GM19025 (cell line): Measurements from ENCODE around the gene ABI3BP.

ENCODE experiments used
- ATAC-seq: cut with Tn5 transposase; IDR thresholded peaks from one replicate; pipeline ENCODE4 v1.9.1; 2021; ENCODE audit warnings: mild to moderate bottlenecking, low read depth, moderate library complexity; ENCODE audit not compliant: unreplicated experiment

The ABI3BP gene

DNA sequence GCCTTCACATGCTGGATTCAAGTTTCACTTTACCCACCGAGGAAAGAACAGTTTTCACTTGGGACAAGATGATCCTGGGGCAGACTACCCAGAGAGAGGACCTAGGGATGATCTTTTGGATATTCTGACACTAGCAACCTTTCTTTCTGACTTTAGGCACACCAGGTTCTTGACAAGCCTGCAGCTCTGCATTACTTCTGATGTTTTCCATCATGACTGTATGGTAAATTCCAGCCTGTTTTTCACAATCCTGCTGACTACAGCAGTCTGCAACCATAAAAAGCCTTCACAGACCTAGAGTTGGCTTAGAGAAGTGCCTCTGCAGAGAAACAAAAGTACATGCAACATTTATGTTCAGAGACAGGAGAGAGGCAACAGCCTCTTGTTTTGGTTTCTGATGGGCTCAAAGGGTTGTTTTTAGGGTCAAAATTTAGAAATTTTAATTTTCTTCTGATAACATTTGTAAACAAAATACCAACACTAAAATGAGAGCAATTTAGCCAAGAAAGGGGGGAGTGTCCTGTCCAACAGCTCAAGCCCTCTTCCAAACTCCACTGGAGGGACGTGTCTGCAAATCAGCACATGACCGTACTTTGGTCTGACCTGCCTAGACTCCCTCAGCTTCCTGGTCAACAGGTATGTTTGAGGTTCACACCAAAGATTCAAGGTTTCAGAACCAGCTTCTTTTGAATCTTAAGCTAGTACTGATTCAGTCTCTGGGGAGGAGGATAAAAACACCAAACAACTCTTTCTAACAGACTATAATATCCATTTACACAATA is 799 bp downstream of the ABI3BP start:
- ATAC-seq, result no peak

DNA sequence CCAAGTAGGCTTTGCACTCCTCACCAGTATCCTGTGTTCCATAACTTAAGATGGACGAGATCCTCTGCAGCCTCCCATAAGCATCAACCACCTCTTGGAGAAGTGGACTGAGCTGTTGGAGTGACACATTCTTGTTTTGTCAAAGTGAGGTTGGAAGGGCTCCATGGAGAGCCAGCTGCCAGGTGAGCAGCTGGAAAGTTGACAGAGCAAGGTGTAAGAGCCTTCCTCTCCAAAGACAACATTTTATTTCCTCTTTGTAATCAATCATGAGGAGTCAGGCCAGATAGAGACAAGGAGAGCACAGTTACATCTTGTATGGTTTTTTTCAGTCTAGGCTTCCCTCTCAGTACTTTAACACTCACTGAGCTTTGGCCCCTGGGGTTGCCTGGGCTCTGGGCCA is 5.1 kb downstream of the ABI3BP start:
- no peak for ATAC-seq

DNA sequence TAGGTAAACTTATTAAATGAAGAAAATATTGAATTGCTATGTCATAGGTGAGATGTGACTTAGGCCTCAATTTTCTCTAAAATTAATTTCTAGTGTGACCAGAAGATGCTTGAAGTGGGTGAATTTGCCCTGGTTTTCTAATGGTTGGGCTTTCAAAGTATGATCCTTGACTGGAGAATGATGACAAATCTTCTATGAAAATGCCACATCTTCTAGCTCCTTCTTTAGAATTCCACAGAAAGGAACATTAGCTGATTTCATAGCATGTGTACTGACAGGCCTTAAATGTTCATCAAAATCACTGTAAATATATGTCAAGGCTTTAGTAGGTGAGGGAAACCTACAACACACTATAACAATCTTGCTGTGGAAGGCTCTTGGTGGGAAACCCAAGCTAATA is 8.9 kb downstream of the ABI3BP start:
- no peak for ATAC-seq

DNA sequence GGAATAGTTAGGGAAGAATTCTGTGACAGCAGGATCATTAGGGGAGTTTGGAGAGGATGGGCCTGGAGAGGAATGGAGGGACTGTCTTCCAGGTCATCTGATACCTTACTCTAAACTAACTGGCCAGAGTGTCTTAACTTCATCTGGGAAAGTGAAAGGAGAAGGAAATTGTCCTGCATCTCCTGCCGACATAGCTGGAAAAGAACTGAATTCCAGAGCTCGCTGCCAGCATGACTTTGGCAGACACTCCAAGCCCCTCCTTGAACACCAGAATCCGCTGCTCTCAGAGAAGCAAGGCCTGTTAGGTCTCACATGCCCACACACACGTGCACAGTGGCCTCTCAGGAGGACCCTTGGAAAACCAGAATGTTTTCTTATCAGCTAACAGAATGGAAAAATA is 10.5 kb downstream of the ABI3BP start:
- ATAC-seq, result no peak

DNA sequence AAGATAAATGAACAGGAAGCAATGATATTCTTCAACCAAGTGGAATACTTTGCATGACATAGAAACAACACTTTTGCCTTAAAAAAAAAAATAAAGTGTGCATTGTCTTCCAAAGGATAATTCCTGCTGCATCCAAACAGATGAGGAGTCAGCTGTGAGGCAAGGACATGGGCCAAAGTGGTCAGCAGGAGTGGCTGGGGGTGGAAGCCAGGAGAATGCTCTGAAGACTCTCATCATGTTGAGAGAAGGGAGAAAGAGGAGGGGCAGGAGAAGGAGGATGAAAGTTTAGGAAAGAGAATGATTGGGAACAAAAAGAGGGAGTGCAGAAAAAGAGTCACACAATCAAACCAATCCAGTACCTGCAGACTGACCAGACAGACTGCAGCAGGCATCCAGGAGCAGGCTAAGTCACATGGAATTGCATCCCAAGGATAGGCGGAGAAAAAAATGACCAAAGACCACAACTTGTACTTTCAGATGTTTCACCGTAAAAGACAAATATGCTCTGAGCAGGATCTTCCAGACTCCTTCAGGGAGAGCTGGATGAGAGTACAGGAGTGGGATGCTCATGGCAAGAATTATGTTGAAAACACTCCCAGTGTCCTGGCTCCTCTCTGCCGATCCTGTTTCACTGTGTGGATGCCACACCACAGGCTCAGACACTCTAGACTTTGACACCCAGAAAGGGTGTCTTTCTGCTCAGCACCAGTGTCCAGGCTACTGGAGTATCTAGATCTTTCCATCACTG is 11.9 kb downstream of the ABI3BP start:
- ATAC-seq, result no peak

DNA sequence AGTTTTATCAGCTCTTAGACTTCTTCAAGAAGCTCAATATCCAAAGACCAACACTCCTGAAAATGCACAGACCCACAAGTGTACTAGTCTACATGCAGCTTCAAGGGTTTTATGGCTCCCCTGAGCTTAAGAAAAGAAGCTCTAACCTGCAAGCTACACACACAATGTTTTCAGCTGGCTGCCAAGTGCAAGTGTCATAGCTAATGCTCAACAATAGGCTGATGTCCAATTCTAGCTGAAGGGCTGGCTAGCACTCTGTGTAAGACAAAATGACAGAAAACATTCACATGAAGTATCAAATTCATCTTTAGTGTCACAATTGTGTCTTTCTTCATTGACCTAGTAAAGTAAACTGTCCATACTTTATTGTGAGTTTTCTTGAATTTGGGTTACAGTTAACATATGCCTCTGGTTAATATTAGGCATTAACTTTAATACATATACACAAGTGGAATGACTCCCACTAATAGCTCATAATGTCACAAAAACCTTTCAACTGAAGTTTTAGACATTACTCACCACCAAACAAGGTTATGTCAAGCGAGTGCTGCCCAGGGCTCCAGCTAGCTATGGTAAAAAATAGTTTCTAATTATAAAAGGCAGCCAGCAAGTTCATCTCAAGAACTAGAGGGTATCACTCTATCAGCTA is 15.1 kb downstream of the ABI3BP start:
- no peak for ATAC-seq

DNA sequence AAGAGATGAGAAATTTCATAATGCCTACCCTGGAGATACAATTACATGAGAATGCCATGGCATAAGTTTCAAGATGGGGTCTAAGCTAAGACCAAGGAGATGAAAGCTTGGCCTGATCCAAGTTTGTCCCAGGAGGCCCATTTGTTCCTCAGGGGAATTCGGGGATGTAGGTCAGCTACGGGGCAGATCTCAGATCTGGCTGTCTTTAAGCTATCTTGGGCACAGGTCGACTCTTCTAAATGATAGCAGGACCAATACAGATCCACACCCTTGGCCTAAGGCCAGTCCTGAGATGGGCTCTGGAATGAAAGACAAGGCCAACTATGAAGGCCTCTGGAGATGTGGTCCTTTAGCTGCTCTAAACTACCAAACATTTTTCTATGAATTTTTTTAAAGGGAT is 16.6 kb downstream of the ABI3BP start:
- no peak for ATAC-seq

DNA sequence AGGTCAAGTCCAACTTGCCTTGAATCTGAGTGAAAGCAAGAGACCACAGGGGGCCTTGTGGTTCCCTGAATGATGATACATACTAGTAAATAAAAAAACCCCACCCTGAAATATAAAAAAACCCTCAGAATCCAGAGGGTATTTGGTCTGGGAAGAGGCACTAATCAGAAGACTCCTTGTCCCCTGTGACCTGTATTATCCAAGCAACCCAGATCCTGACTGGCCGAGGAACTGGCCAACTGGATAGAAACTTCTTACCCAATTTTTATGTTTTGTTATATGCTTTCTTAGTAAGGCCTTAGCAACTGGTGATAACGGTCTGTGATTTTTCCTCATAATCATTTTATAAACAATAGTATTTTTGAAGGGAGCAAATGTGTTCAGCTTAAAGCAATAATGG is 17.5 kb downstream of the ABI3BP start:
- ATAC-seq, result no peak

DNA sequence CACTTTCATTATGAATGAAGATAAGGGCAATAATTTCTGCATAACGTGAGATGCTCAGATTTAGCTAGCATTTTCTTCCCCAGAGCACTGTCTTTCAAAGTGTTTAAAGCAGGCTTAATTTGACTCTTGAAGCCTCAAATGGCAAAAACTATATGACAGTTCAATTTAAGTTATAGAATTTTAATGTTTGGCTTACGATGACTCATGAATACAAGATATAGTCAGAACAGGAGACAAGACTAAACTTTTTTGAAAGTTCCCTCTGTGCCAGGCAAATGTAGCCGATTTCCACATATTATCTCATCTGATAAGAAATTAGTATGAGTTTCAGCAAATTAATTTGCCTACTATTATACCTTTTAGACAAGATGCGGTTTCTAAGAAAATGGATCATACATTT is 19.6 kb downstream of the ABI3BP start:
- ATAC-seq, result no peak

DNA sequence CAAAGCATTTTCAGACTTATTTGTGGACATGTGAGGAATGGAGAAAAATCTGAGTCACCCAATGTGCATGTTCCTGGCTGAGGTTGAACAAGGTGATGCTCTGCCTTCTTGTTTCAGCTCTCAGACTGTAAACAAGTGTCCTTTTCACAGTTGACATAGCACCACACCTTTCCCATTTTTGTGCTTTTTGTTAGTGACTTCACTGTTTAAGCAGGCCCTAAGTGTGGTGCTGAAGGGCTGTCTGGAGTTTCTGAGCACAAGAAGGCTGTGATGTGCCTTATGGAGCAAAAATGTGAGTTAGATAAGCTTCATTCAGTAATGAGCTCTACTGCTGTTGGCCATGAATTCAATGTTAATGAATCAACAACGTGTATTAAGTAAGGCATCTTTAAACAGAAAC is 20.4 kb downstream of the ABI3BP start:
- ATAC-seq, result no peak

DNA sequence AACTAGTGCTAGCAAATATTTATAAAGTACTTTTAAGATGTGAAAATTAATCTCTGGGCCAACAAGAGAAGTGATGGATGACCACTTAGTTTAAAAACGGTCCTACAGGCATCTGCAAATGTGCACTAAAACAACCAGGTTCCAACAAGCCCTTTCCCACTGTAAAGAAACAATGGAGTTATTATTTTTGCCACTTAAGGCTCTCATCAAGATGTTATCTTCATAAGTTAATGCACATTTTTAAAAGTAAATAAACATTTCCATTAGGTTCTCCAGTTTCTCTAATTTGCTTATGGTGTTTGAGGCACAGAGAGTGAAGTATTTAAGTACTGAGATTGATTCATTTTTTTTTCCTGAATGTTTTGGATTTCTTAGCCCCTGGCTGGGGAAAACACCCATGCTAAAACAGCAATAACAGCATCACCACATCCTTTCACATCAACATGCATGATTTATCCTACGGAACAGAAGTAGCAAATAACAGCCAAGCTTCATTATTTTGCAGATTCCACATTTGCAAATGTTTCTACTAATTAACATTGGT is 20.8 kb downstream of the ABI3BP start:
- ATAC-seq, result no peak

DNA sequence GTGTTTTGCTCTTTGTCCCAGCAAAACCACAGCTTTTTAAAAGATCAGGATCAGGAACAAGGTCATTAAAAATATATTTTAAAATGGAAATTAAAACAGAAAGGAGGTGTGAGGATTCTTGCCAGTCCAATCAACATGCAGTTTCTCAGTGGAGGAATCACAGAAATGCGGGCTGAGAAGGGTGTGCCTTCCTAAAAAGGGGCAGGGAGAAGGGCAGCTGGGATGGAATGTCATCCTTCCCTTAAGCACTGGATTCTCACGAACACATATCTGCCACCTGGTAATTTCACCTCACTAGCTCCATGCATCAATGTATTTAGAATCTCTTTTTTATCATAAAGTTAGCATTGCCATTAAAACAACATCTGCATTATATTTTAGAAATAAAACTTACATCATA is 21.4 kb downstream of the ABI3BP start:
- ATAC-seq, result no peak

DNA sequence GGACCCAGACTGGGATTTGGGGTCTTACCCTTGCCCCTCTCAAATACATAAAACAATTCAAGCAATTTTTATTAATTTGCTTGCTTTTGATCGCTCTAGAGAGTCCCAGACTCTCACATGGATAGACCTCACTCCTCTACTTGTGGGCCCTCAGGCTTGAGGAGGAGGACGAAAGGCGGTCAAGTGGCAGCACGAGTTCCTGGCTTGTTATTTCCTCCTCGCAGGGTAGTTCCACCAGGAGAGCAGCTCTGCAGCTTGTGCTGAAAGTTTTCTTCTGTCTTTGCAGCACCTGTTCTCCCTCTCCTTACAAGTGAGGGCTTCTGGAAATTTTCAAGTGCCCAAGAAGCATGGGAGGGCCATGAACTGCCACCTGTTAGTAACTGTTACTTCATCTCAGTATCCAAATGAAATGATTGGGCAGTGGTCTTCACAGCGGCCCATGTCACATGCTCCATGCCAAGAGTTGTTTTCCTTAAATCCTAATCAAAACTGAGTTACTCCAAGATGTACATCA is 22.7 kb downstream of the ABI3BP start:
- no peak for ATAC-seq

DNA sequence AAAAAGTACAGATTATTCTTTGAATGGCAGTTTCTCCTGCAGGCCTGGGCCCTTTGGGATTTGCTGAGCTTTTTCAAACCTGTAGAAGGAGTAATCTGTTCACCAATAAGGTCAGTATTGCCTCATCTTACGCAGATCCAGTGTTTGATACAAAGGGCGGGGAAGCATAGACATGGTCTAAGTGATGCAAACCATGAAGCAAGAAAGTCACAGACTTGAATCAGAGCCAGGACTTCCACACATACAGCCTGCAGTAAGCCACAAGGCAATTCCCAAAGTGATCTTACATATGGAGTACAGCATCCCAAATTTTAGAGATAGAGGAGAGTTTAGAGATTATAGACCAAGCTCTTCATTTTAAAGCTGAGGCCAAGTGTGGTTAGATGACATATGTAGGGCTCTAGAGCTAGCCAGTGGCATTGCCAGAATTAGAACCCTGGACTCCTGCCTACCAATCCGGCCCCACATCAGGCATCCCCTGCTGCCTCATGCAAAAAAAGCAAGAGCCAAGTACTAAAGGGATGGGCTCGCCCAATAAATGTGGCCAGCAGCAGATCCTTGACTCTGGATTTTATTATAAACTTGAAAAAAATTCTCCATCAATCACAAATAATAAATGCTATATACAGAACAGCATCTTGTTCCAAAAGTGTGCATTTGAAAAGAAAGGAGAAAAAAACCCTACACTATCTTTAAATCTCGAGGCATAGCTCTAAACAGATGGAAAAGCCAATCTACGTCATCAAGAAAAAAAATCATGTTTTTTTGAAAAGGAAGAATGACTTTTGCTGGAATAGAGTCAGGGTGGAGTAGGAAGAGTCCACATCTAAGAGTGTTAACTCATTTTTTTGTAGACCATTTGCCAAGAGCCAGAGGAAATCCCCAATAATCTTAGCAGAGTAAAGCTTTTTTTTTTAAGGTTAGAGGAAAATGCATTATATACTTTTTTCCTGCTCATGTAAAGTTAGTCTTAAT is 24.0 kb downstream of the ABI3BP start:
- ATAC-seq, result no peak

DNA sequence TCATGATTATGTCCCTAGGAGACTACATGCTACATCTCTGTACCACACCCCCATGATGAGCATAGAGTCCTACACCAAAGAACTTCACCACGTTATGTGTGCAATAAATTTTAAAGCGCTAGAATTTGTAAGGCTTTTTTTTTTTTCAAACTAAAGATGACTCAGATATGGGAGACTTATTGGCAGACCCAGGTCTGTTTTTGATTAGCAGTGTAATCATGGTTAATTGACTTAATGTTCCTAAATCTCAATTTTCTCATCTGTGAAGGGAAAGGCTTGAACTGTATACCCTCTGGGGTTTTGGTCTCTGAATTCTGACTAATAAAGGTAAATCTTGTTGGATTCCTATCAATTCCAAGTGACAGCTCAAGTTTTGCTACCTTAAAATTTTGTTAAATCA is 26.4 kb downstream of the ABI3BP start:
- no peak for ATAC-seq

DNA sequence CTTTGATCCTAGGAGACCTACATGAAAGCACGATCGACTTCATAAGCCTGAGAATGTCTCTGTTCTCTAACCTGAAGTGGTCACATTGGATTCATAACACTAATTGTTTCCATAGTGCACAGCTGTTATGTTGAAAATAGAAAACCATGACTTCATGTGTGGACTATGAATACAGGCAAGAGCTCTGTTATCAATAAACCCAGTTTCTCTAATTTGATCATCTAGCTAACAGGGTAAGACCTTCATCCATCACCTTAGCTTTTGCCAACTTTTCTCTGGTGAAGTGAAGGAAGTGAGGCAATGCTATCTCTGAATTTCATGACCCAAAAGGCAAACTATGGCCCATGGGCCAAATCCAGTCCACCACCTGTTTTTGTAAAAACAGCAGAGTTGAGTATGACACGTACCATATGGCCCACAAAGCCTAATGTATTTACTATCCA is 27.2 kb downstream of the ABI3BP start:
- no peak for ATAC-seq

DNA sequence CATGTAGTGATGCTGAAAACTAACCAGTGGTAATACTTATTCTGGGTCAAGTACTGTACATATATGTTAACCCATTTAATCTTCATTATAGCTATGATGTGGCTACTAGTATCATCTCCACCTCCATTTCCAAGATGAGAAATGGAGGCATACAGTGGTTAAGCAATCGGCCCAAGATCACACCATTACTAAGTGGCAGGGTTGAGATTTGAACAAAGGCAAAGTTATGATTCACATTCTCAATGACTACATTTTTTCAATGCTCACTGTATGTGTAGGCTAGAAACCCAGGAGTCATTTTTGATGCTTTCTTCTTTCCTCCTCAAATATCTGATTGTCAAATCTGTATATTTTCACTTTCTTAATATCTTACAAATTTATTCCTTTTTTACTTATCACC is 30.2 kb downstream of the ABI3BP start:
- ATAC-seq, result no peak

DNA sequence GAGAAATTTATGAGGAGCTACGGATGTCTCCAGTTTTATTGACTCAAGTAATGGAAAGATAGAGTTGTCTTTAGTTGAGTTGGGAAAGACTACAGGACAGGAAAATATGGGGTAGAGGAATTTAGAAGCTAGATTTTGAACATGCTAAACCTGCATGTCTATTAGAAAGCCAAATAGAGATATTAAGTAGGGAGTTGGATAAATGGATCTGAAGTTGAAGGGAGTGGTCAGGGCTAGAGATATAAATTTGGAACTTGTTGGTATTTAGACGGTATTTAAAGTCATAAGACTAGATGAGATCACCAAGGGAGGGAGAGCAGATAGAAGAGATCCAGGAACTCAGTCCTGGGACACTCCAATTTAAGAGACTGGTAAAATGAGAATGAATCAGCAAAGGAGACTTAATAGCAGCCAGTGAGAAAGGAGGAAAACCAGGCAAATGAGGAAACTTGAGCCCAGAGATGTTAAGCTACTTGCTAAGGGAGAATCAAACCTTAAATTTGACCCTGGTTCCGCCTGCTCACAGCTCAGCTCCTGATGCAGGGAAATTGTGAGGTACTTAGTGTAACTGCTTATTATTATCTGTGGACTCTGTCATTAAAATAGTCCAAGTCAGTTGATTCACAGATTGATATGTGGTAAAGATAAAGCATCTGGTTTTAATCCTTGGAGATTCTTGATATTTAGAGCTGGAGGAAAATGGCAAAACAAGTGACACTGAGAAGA is 35.8 kb downstream of the ABI3BP start:
- ATAC-seq, result no peak

DNA sequence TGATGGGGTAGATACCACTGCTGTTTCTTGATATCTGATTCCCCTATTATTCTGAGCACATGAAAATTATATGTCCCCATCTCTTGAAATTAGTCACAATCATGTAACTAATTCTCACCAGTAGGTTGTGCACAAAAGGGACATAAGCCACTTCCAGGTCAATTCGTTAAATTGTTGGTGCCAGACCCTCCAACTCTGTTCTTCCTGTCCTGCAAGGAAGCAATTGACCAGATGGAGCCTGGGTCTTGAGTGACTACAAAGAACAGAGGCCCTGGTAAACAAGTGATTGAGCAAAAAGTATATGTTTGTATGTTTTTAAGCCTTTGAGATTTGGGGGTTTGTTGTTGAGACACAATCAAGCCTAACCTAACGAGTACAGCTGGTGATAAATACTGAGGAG is 36.9 kb downstream of the ABI3BP start:
- ATAC-seq, result no peak
